WTC11 (cell line): ENCODE data around the gene IL17RC. TPM values are rescaled to one million over a fixed set of nuclear protein-coding genes. Genes with fewer than 3 reads are reported as not detected.

Experiments used
- ATAC-seq: fragments of 200-7000 bp; cut with Tn5 transposase; 2 replicates; pipeline ENCODE4 v1.10.0; 2021; ENCODE audit warnings: mild to moderate bottlenecking, moderate library complexity
- CTCF ChIA-PET: fragments of 300-600 bp; sonication (Branson Sonifier 250); formaldehyde crosslinking; loops from one replicate; lab custom pipeline; 2021; ENCODE audit warnings: antibody characterized with exemption; lab: Charles Lee
- POLR2A ChIA-PET: fragments of 350-600 bp; sonication (Branson Sonifier 250); formaldehyde crosslinking; loops from one replicate; lab custom pipeline; 2021; ENCODE audit warnings: antibody characterized with exemption; lab: Charles Lee
- DNase-seq: peaks from one replicate; pipeline ENCODE4 v3.0.0; 2021; ENCODE audit warnings: low spot score
- H3K27ac Mint-ChIP-seq: 2 replicates; pipeline ENCODE4 v1.8.0; 2021; ENCODE audit warnings: mixed read lengths
- H3K27me3 Mint-ChIP-seq: 2 replicates; pipeline ENCODE4 v1.8.0; 2021; ENCODE audit warnings: low read depth, mild to moderate bottlenecking, moderate library complexity, mixed read lengths
- H3K36me3 Mint-ChIP-seq: 2 replicates; pipeline ENCODE4 v1.8.0; 2021; ENCODE audit warnings: mixed read lengths
- H3K4me1 Mint-ChIP-seq: 2 replicates; pipeline ENCODE4 v1.8.0; 2022; ENCODE audit warnings: mixed read lengths
- H3K4me3 Mint-ChIP-seq: 2 replicates; pipeline ENCODE4 v1.8.0; 2021; ENCODE audit warnings: mild to moderate bottlenecking, moderate library complexity, mixed read lengths
- H3K9me3 Mint-ChIP-seq: 2 replicates; pipeline ENCODE4 v1.8.0; 2021; ENCODE audit warnings: mixed read lengths
- ATF6 ChIP-seq: sonication (generic); formaldehyde crosslinking; IDR thresholded peaks from 2 replicates; pipeline ENCODE4 v1.8.1; 2023; ENCODE audit warnings: mild to moderate bottlenecking, missing genetic modification reagents
- E2F4 ChIP-seq: sonication (generic); formaldehyde crosslinking; IDR thresholded peaks from 2 replicates; pipeline ENCODE4 v1.8.1; 2022; ENCODE audit warnings: low read depth, mild to moderate bottlenecking, moderate library complexity, missing genetic modification reagents, borderline replicate concordance
- ERG ChIP-seq: fragments of 250-450 bp; sonication (Bioruptor Pico); IDR thresholded peaks from 2 replicates; pipeline ENCODE4 v1.8.0; 2021; ENCODE audit warnings: mild to moderate bottlenecking
- FOXJ3 ChIP-seq: sonication (generic); formaldehyde crosslinking; IDR thresholded peaks from 2 replicates; pipeline ENCODE4 v1.9.0; 2021; ENCODE audit warnings: missing genetic modification reagents, mild to moderate bottlenecking, borderline replicate concordance
- GTF2I ChIP-seq: fragments of 250-450 bp; sonication (Bioruptor Pico); conservative IDR thresholded peaks from 2 replicates; pipeline ENCODE4 v1.4.0; 2021; ENCODE audit warnings: mild to moderate bottlenecking
- MAX ChIP-seq: sonication (generic); formaldehyde crosslinking; IDR thresholded peaks from 2 replicates; pipeline ENCODE4 v1.8.0; 2022; ENCODE audit warnings: mild to moderate bottlenecking, missing genetic modification reagents
- PRDM15 ChIP-seq: sonication (generic); formaldehyde crosslinking; IDR thresholded peaks from 2 replicates; pipeline ENCODE4 v1.8.0; 2022; ENCODE audit warnings: missing genetic modification reagents
- RORB ChIP-seq: fragments of 250-450 bp; sonication (Bioruptor Pico); IDR thresholded peaks from 2 replicates; pipeline ENCODE4 v1.9.0; 2021; ENCODE audit warnings: mild to moderate bottlenecking
- SMAD3 ChIP-seq: sonication (generic); formaldehyde crosslinking; IDR thresholded peaks from 2 replicates; pipeline ENCODE4 v1.8.0; 2022; ENCODE audit warnings: missing genetic modification reagents, mild to moderate bottlenecking, borderline replicate concordance
- SMAD4 ChIP-seq: sonication (generic); formaldehyde crosslinking; IDR thresholded peaks from 2 replicates; pipeline ENCODE4 v1.8.0; 2022; ENCODE audit warnings: mild to moderate bottlenecking, missing genetic modification reagents
- total RNA-seq: library from RNA; stranded (reverse); gene quantifications from 3 replicates; pipeline ENCODE4 v1.2.3, GENCODE V29; 2021

Gene IL17RC
- total RNA-seq, 1 experiment from 2014 or later = 10.1 TPM

- TF ChIP-seq ATF6 (CRISPR knock-in tag) (no peak), SMAD4 (CRISPR knock-in tag) (no peak), ERG (no peak), RORB (CRISPR knock-in tag) (no peak), PRDM15 (CRISPR knock-in tag) (no peak)
Measured at GRCh38 chr3:9918261-9919038, 1.6 kb downstream of the IL17RC start (continued).

GRCh38 chr3:9928158-9928557 is 11.3 kb downstream of the IL17RC start:
- ATAC-seq (no peak), DNase-seq (no peak)
- peaks cover 12% of the 10 kb centered on the region for H3K27me3 Mint-ChIP-seq
- H3K4me1 Mint-ChIP-seq = peaks cover 3% of the 10 kb centered on the region
- POLR2A ChIA-PET = no interaction called here
- peaks cover 5% of the 10 kb centered on the region; the same call in 1 of the 2 replicates for H3K36me3 Mint-ChIP-seq
- H3K27ac Mint-ChIP-seq = no peak overlapping the region
- H3K4me3 Mint-ChIP-seq = no peak overlapping the region
- CTCF ChIA-PET = interaction anchor here (1.4 kb wide), 1 partner anchor 18 kb away, joined by 7 read pairs; no protein-coding TSS in a partner anchor
- TF ChIP-seq E2F4 (CRISPR knock-in tag) (no peak), GTF2I (CRISPR knock-in tag) (no peak)
- peaks cover 8% of the 10 kb centered on the region; the same call in 1 of the 2 replicates for H3K9me3 Mint-ChIP-seq

GRCh38 chr3:9930804-9931418 is 14.0 kb downstream of the IL17RC start:
- DNase-seq (no peak), ATAC-seq (no peak)
- H3K4me1 Mint-ChIP-seq = peaks cover 14% of the 10 kb centered on the region
- H3K27me3 Mint-ChIP-seq = peaks cover 10% of the 10 kb centered on the region
- no peak overlapping the region for H3K4me3 Mint-ChIP-seq
- CTCF ChIA-PET = interaction anchor here (0.6 to 5.5 kb wide), 12 partner anchors 10 to 1850 kb away, joined by 3 to 143 read pairs (median 4); partner anchors contain the start of genes IL17RC and IL17RE
- H3K36me3 Mint-ChIP-seq = peaks cover 11% of the 10 kb centered on the region
- peaks cover 8% of the 10 kb centered on the region; the same call in 1 of the 2 replicates for H3K9me3 Mint-ChIP-seq
- TF ChIP-seq SMAD3 (CRISPR knock-in tag) = no peak
- TF ChIP-seq FOXJ3 (CRISPR knock-in tag) = no peak
- TF ChIP-seq MAX (CRISPR knock-in tag) = no peak
- no peak overlapping the region for H3K27ac Mint-ChIP-seq
- POLR2A ChIA-PET = no interaction called here
